CD14-positive monocyte (primary cell): Measurements from ENCODE around the gene FAM222B. TPM values are rescaled to one million over a fixed set of nuclear protein-coding genes. Genes with fewer than 3 reads are reported as not detected.

Experiments
- DNase-seq, 3 donors: peaks; one replicate each; pipeline ENCODE4 v3.0.0-alpha.2; 2011 to 2022
- H2AFZ ChIP-seq: 2 replicates; pipeline ENCODE4 v1.6.0; 2012; ENCODE audit warnings: mild to moderate bottlenecking, low read depth, low read length, inconsistent platforms; ENCODE audit not compliant: insufficient read depth, poor library complexity, severe bottlenecking
- H3K27ac ChIP-seq, 2 donors: 1 replicate in 1 of 2; 2 replicates in 1 of 2; pipeline ENCODE4 v1.5.1; 2012 to 2013; ENCODE audit warnings: low read length in 2 of 2, control low read depth in 1 of 2, inconsistent platforms in 1 of 2, low read depth in 1 of 2, mild to moderate bottlenecking in 1 of 2
- H3K27me3 ChIP-seq, 2 donors: one replicate each; pipeline versions ENCODE4 v1.6.0 to v1.6.1; 2011 to 2013; ENCODE audit warnings: low read length in 2 of 2; ENCODE audit not compliant: control insufficient read depth in 2 of 2, insufficient read depth in 2 of 2
- H3K36me3 ChIP-seq, 2 donors: replicated peaks in 1 of 2; 1 replicate in 1 of 2; 2 replicates in 1 of 2; pipeline versions ENCODE4 v1.5.1 to v1.6.1; 2012 to 2013; ENCODE audit warnings: low read length in 2 of 2, control low read depth in 1 of 2, inconsistent platforms in 1 of 2, mild to moderate bottlenecking in 1 of 2; ENCODE audit not compliant: insufficient read depth in 2 of 2, control insufficient read depth in 1 of 2
- H3K4me1 ChIP-seq, 2 donors: 1 replicate in 1 of 2; 2 replicates in 1 of 2; pipeline versions ENCODE4 v1.5.1 to v1.6.1; 2012 to 2013; ENCODE audit warnings: low read length in 2 of 2, control low read depth in 1 of 2, inconsistent platforms in 1 of 2, mild to moderate bottlenecking in 1 of 2, moderate library complexity in 1 of 2; ENCODE audit not compliant: insufficient read depth in 2 of 2, control insufficient read depth in 1 of 2
- H3K4me2 ChIP-seq: replicated peaks from 2 replicates; pipeline ENCODE3; 2012; ENCODE audit warnings: low read length, moderate library complexity, mild to moderate bottlenecking; ENCODE audit not compliant: poor library complexity, severe bottlenecking; ENCODE audit errors: extremely low read depth
- H3K4me3 ChIP-seq, 3 experiments: fragments of 200-600 bp in 1 of 3; sonication (generic) in 1 of 3; replicated peaks in 1 of 3; 1 replicate in 2 of 3; 2 replicates in 1 of 3; pipeline ENCODE4 v1.5.1; 2011 to 2013; ENCODE audit warnings: low read length in 3 of 3, mild to moderate bottlenecking in 3 of 3, control low read depth in 2 of 3, low read depth in 2 of 3, inconsistent platforms in 1 of 3, moderate library complexity in 1 of 3
- H3K79me2 ChIP-seq: 2 replicates; pipeline ENCODE4 v1.6.0; 2012; ENCODE audit warnings: mild to moderate bottlenecking, control low read depth, inconsistent platforms, low read length, moderate library complexity; ENCODE audit not compliant: insufficient read depth
- H3K9ac ChIP-seq: 2 replicates; pipeline ENCODE4 v1.6.0; 2017; ENCODE audit warnings: low read length, mild to moderate bottlenecking; ENCODE audit not compliant: insufficient read depth, poor library complexity, severe bottlenecking
- H3K9me3 ChIP-seq, 2 donors: replicated peaks in 1 of 2; 1 replicate in 1 of 2; 2 replicates in 1 of 2; pipeline versions ENCODE4 v1.5.1 to v1.6.1; 2012 to 2013; ENCODE audit warnings: low read length in 2 of 2, control low read depth in 1 of 2; ENCODE audit not compliant: control insufficient read depth in 1 of 2, insufficient read depth in 1 of 2
- H4K20me1 ChIP-seq: 2 replicates; pipeline ENCODE4 v1.6.0; 2012; ENCODE audit warnings: mild to moderate bottlenecking, low read length, control low read depth, moderate library complexity; ENCODE audit not compliant: insufficient read depth
- H3K27ac Mint-ChIP-seq, 7 donors: one replicate each; pipeline ENCODE4 v1.8.0; 2020; ENCODE audit warnings: mild to moderate bottlenecking in 7 of 7, mixed read lengths in 7 of 7, moderate library complexity in 6 of 7, inconsistent platforms in 2 of 7
- H3K27me3 Mint-ChIP-seq, 3 donors: one replicate each; pipeline ENCODE4 v1.8.0; 2021 to 2022; ENCODE audit warnings: low read depth in 3 of 3, mild to moderate bottlenecking in 3 of 3, mixed read lengths in 3 of 3, moderate library complexity in 3 of 3, inconsistent platforms in 1 of 3
- H3K36me3 Mint-ChIP-seq, 2 donors: one replicate each; pipeline ENCODE4 v1.8.0; 2020; ENCODE audit warnings: mixed read lengths in 2 of 2, inconsistent platforms in 1 of 2, mild to moderate bottlenecking in 1 of 2
- H3K4me1 Mint-ChIP-seq: one replicate; pipeline ENCODE4 v1.8.0; 2020; ENCODE audit warnings: mild to moderate bottlenecking, mixed read lengths
- H3K4me3 Mint-ChIP-seq, 2 donors: one replicate each; pipeline ENCODE4 v1.8.0; 2020; ENCODE audit warnings: mild to moderate bottlenecking in 2 of 2, mixed read lengths in 2 of 2, moderate library complexity in 1 of 2
- H3K9me3 Mint-ChIP-seq, 7 donors: one replicate each; pipeline ENCODE4 v1.8.0; 2020 to 2022; ENCODE audit warnings: mixed read lengths in 7 of 7, mild to moderate bottlenecking in 6 of 7, moderate library complexity in 6 of 7, inconsistent platforms in 2 of 7
- WGBS: methylation state at CpG from one replicate; pipeline ENCODE4 v1.1.5; 2013; ENCODE audit warnings: missing lambda C conversion rate; ENCODE audit not compliant: insufficient coverage; 5-methylcytosine and 5-hydroxymethylcytosine counted together
- intact Hi-C, 2 donors: fragments of 100-400 bp; cut with micrococcal nuclease; formaldehyde crosslinking; loops; one replicate each; pipeline versions ENCODE4 v1.15.0 to v1.15.1; 2023
- polyA plus RNA-seq, 3 donors: library from polyadenylated mRNA; depleted of rRNA in 1 of 3; unstranded in 2 of 3; stranded (reverse) in 1 of 3; fragments of 300-500 nt in 2 of 3; fragments of >200 nt in 1 of 3; fragmentation: Illumina TruSeq in 2 of 3; gene quantifications; 1 replicate in 2 of 3; 2 replicates in 1 of 3; pipeline ENCODE4 v1.2.3, GENCODE V29; 2012 to 2021
- TF ChIP-seq, protein P1 (sequence below): fragments of 200-600 bp; IDR thresholded peaks from one replicate; pipeline ENCODE4 v1.8.0; 2022; ENCODE audit warnings: antibody characterized with exemption, mild to moderate bottlenecking

FAM222B gene
- polyA plus RNA-seq, 3 donors: 1.5 to 8.6 (median 1.9) TPM

DNA sequence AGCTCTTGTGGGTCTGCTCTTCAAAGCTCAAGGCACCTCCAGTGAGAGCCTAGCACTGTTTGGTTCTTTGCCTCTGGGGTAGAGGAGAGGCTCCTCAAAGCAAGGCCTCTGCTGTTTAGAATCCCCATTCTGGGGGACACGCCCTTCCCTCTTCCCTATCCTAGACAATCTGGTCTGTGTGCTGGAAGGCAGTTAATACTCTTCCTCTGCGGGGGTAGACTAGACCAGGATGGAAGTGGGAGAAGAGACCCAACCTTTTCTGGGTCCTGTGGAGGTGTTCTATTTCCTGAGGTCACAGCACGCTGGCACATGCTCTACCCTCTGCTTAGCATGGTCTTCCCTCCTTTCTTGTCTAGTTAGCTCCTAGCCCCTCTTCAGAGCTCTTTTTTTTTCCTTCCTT lies 20.0 kb upstream of the FAM222B start:
- Histone ChIP-seq H3K27ac (no peak overlapping the region), H3K4me2 (no peak overlapping the region), H3K9ac (no peak overlapping the region), H3K4me1 (peaks cover 3 to 9% of the 10 kb centered on the region in 2 donors), H3K79me2 (no peaks in the 10 kb centered on the region), H4K20me1 (no peaks in the 10 kb centered on the region), H3K9me3 (no peaks in the 10 kb centered on the region), H2AFZ (no peak overlapping the region), H3K4me3 (no peak overlapping the region), H3K36me3 (peaks cover 29 to 36% of the 10 kb centered on the region in 2 donors), H3K27me3 (no peaks in the 10 kb centered on the region)
- Mint-ChIP-seq H3K27me3 (peaks cover 0 to 2% (median 0%) of the 10 kb centered on the region in 3 donors), H3K9me3 (no peaks in the 10 kb centered on the region), H3K4me1 (peaks cover 8% of the 10 kb centered on the region), H3K27ac (peak overlapping the region in 3 of 7 donors; percentile 20 to 81 (median 33)), H3K36me3 (peaks cover 28 to 41% of the 10 kb centered on the region in 2 donors), H3K4me3 (no peak overlapping the region)
- intact Hi-C loops: no loop called here
- DNase-seq: no peak
- no CpG with 5 or more reads among the region's 3 CpGs for WGBS
- TF ChIP-seq, protein P1, sequence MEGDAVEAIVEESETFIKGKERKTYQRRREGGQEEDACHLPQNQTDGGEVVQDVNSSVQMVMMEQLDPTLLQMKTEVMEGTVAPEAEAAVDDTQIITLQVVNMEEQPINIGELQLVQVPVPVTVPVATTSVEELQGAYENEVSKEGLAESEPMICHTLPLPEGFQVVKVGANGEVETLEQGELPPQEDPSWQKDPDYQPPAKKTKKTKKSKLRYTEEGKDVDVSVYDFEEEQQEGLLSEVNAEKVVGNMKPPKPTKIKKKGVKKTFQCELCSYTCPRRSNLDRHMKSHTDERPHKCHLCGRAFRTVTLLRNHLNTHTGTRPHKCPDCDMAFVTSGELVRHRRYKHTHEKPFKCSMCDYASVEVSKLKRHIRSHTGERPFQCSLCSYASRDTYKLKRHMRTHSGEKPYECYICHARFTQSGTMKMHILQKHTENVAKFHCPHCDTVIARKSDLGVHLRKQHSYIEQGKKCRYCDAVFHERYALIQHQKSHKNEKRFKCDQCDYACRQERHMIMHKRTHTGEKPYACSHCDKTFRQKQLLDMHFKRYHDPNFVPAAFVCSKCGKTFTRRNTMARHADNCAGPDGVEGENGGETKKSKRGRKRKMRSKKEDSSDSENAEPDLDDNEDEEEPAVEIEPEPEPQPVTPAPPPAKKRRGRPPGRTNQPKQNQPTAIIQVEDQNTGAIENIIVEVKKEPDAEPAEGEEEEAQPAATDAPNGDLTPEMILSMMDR: no peak

DNA sequence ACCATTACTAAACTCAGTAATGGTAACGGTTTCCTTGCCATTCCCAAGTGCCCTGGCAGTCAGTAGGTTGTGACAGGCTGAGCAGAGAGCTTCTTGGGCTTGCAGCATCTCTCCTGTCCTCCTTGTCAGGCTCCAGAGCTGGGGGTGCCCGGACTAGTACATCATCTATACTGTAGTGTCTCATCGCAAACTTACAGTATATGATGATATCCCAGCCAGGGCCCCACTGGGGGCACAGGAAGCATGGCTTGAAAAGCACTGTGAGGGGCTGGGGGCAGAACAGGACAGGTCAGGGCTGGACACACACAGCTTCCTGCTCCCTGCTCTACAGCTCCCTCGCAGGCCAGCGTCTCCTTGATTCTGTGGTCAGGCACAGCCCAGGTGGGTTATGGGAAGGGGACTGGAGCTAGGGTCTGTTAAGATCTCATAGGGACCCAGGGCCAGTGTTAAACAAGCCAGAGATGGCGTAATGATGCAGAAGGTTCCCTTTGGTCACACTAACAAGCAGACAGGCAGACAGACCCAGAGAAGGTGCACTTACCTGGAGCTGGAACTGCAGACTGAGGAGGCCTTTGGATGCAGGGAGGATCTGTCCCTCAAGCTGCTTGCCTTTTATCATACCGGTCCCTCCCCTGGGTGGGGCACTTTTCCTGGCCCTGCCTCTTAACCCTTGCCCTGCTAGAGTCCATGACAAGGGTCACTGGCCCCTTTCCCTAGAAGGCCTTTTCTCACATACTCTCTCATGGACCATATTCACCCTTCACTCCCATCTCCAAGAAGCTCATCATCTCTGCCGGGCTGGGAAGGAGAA lies 19.0 kb upstream of the FAM222B start:
- H3K9me3 ChIP-seq: no peaks in the 10 kb centered on the region
- Mint-ChIP-seq H3K4me1 (peaks cover 8% of the 10 kb centered on the region), H3K36me3 (peaks cover 32 to 50% of the 10 kb centered on the region in 2 donors), H3K27me3 (peaks cover 0 to 2% (median 0%) of the 10 kb centered on the region in 3 donors), H3K9me3 (no peaks in the 10 kb centered on the region), H3K4me3 (no peak overlapping the region), H3K27ac (peak overlapping the region in 1 of 7 donors; percentile 50)
- H4K20me1 ChIP-seq: no peaks in the 10 kb centered on the region
- H3K9ac ChIP-seq: no peak overlapping the region
- peaks cover 3 to 9% of the 10 kb centered on the region in 2 donors for H3K4me1 ChIP-seq
- WGBS: 82% methylated on average over 5 of the region's 8 CpGs
- no peak overlapping the region for H3K27ac ChIP-seq
- H3K27me3 ChIP-seq: no peaks in the 10 kb centered on the region
- peaks cover 32 to 40% of the 10 kb centered on the region in 2 donors for H3K36me3 ChIP-seq
- no peak overlapping the region for H2AFZ ChIP-seq
- intact Hi-C loops: no loop called here
- H3K4me2 ChIP-seq: no peak overlapping the region
- no peak for DNase-seq
- no peak overlapping the region for H3K4me3 ChIP-seq
- no peaks in the 10 kb centered on the region for H3K79me2 ChIP-seq
- TF ChIP-seq, protein P1: no peak
